NCI-H82 treated with DMSO at 0.1 percent for 48 hours (cell line): ENCODE data around the gene SLC6A7.
A peak's percentile ranks its signal among the peaks of the same experiment; 100 is the strongest.
"Not testable (repeated sequence)": the region's sequence is repeated elsewhere in the genome, so short reads cannot be mapped to it uniquely, and the experiment has no call there.

ENCODE experiments used
- DNase-seq: peaks from one replicate; lab custom pipeline; 2025; ENCODE audit not compliant: unreplicated experiment; lab: John Stamatoyannopoulos, UW

Gene SLC6A7

GRCh38 chr5:150217038-150217437 is 27.2 kb downstream of the SLC6A7 start:
- no peak for DNase-seq

GRCh38 chr5:150217873-150218692 is 28.2 kb downstream of the SLC6A7 start:
- peak; percentile 27 for DNase-seq

DNA sequence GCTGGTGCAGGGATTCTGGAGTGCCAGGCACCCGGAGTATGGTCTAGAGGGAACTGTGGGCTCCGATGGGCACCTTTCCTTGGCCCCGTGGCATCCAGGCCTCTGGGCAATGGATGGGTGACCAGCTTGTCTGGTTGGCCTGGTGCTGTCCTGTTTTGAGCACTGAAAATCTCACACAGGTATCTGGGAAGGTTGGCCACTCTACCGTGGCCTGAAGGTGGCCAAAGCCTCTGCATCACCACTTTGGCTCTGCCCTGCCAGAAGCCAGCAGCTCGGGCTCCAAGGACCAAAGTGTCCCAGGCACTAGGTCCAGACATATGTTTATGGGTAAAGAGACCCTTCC is 28.8 kb downstream of the SLC6A7 start:
- no peak for DNase-seq

DNA sequence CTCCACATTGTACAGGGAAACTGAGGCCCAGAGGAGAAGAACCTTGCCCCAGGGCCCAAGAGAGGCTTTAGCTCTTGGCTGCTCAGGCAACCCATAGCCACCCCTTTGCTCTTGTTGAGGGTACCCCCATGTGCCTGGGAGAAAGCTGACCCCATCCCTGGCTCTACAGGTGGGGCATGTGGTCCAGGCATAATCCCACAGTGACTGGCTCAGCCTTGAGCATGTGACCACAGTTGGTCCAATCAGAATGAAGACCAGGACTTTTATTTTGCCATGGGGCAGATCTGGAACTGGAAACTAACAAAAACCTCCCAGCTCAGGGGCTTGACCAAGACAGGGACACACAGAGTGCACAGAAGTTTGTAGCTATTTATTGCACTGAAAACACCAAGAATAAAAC is 29.3 kb downstream of the SLC6A7 start:
- peak; percentile 2 for DNase-seq

DNA sequence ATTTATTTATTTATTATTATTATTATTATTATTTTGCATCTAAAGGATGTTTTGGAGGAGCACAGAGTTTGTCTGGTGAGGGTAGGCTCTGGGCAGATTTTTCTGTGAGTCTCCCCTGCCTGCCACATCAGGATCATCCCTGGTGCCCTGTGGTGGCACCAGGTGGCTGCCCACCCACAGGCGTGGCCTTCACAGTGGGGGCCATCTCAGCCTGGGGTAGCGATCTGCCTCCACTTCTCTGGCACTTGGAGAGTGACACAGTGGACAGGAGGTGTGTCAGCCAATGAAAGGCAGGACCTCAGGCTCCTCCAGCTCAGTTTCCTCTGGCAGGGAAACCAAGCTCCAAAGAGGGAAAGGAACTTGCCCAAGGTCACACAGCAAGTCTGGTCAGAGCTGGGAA is 30.0 kb downstream of the SLC6A7 start:
- DNase-seq = no peak

- DNase-seq = no peak
Observed at GRCh38 chr5:150221471-150221870, 31.6 kb downstream of the SLC6A7 start.

DNA sequence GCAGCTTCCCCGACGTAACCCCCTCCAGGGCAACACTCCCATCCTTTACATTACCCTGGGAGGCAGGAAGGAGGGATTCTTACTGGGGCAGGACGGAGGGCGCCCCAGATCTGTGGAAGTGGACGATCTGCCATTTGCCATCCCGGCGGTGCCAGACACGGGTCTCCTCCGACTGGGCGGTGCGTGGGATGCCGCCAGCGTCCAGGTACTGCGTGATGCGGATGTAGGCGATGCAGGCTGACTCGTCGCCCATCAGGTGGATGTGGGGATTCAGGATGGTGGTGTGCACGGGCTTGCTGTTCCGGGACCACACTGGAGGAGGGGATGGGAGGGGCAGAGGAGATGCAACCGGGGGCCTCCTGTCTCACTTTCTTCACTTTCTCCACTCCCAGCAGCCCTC is 33.0 kb downstream of the SLC6A7 start:
- no peak for DNase-seq

GRCh38 chr5:150223474-150223873 is 33.6 kb downstream of the SLC6A7 start:
- no peak for DNase-seq

DNA sequence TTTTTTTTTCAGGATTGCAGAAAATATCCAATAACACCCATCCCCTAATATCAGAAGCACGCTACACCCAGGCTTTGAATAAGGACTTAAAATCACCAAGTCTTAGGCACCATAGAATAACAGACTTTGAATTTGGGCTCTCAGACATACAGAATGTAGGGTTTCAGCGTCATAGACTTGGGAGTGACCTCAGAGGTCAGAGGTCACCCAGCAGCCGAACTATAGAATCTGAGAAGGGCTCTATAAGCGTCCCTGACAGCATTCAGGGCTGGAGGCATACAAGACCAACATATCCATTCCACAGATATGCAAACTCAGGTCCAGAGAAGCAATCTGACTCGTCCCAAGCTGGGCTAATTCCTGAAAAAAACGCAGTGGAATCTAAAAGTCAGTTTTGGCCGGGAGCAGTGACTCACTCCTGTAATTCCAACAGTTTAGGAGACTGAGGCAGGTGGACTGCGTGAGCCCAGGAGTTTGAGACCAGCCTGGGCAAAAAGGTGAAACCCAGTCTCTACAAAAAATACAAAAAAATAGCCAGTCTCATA is 34.7 kb downstream of the SLC6A7 start:
- DNase-seq = no peak

GRCh38 chr5:150227036-150227435 is 37.2 kb downstream of the SLC6A7 start:
- no peak for DNase-seq

GRCh38 chr5:150227606-150228273 is 37.9 kb downstream of the SLC6A7 start:
- DNase-seq = no peak

- DNase-seq = no peak
Observed at GRCh38 chr5:150229571-150229970, 39.7 kb downstream of the SLC6A7 start.

- DNase-seq = no peak
Observed at GRCh38 chr5:150230842-150231241, 41.0 kb downstream of the SLC6A7 start.

GRCh38 chr5:150233706-150234105 is 43.8 kb downstream of the SLC6A7 start:
- not testable (repeated sequence) for DNase-seq

DNA sequence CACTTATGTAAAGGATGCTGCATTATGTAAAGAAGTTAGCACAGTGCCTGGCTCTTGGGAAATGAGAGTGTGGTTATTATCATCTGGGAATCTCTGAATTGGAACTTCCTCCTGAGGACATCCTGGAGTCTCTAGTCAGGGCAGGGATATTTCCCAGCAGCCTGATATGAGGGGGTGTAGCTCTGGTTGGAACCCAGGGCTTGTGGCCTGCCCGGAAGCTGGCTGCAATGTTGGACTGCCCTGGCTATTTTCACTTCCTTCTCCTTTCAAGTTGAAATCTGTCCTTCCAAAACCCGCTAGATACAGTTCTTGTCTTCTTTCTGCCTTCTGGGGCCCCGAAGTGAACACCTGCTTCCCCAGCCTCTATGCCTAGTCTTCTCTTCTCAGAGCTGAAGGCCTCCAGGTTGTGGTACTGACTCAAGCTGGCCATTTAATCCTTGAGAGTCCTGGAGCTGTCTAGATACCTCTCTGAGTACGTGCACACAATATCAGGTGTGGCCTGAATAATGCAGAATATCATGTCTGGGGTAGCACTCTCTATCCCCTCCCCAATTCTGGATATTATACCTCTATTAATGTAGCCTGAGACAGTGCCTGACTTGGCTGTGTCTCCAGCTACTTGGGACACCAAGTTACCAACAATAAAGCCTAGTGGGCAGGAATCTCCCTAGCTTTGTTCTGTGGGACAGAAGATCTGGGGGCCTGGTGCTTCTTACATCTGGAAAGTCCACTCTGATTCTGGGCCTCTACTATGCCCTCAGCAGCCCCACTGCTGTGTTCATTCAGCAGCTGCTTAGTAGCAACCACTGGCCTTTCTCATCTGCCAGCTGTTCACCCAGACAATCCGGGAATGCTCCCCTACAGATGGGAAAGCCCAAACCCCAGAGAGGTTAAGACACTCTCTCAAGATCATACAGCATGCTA is 45.0 kb downstream of the SLC6A7 start:
- no peak for DNase-seq

GRCh38 chr5:150235500-150235854 is 45.6 kb downstream of the SLC6A7 start:
- peak; percentile 4 for DNase-seq

DNA sequence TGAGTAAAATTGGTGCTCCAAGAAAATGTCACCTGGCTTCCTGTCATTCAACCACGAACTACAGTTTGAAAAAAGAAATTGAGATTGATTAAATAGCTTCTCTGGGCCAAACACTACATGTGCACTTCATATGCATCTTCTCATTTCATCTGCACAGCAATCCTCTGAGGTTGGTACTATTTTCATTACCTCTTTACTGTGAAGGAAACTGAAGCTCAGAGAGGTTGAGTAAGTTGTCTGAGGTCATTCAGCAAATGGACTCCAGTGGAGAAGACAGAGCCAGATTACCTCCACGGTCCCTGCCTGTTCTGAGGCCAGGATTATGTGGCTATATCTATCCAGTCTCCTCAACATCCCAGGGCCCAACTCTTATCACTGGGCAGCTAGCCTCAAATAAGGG is 46.5 kb downstream of the SLC6A7 start:
- DNase-seq = no peak

DNA sequence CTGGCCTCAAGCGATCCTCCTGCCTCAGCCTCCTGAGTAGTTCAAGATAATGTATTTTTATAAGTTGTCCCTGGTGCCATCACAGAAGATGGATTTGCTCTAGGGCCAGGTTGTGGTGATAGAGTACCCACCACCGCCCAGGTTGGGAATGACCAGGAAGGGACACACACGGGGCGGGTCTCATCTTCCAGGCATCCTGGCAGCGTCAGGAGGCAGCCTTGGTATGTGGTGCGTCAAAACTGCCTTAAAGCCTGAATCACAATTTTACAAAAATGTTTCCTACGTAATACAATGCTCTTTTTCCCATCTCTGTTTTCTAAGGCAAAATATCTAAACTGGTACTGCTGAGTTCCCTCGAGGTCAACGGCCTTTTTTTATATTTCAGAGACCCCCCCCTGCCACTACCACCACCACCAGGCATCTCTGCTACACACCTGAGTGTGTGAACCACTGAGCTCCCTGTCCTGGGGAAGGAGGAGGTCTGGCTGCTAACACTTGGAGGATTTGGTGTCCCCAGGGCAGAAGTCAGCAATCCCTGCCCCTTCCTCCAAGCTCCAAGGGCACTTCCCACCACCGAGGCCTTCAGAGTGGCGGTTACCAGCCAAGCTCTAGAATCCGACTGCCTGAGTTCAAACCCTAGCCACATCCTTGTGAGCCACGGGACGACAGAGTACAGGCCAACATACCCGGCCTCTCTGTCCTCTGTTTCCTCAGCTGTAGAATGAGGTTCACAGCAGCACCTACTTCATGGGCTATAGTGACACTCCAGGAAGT is 47.3 kb downstream of the SLC6A7 start:
- DNase-seq = no peak

DNA sequence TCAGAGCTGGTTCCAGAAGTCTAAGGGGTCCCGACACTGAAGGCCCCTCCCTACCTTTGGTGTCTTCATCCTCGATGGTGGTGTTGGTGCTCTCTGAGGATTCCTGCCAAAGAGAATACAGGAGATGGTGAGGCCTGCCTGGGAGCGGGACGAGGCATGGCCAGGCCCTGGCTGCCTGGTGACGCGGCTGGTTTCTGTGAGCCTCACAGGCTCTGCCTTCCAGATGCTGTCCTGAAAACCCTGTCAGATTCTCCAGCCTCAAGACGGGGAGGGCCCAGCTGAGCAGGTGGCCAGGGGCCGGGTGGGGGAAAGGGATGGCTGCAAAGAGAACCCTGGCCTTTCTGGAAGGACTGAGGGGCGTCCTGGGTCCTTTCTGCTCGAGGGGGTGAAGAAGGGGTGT is 48.8 kb downstream of the SLC6A7 start:
- DNase-seq = no peak

- DNase-seq = no peak
Observed at GRCh38 chr5:150239099-150239793, 49.4 kb downstream of the SLC6A7 start.
